LoVo (cell line): Measurements from ENCODE around the gene POLK.

Source experiments
- DNase-seq: peaks from one replicate; pipeline ENCODE4 v3.0.0-alpha.2; 2016; ENCODE audit warnings: low spot score

Gene POLK

DNA sequence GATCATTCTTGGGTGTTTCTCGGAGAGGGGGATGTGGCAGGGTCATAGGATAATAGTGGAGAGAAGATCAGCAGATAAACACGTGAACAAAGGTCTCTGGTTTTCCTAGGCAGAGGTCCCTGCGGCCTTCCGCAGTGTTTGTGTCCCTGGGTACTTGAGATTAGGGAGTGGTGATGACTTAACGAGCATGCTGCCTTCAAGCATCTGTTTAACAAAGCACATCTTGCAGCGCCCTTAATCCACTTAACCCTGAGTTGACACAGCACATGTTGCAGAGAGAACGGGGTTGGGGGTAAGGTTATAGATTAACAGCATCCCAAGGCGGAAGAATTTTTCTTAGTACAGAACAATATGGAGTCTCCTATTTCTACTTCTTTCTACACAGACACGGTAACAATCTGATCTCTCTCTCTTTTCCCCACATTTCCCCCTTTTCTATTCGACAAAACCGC is 99.2 kb downstream of the POLK start:
- DNase-seq: peak; percentile 50

DNA sequence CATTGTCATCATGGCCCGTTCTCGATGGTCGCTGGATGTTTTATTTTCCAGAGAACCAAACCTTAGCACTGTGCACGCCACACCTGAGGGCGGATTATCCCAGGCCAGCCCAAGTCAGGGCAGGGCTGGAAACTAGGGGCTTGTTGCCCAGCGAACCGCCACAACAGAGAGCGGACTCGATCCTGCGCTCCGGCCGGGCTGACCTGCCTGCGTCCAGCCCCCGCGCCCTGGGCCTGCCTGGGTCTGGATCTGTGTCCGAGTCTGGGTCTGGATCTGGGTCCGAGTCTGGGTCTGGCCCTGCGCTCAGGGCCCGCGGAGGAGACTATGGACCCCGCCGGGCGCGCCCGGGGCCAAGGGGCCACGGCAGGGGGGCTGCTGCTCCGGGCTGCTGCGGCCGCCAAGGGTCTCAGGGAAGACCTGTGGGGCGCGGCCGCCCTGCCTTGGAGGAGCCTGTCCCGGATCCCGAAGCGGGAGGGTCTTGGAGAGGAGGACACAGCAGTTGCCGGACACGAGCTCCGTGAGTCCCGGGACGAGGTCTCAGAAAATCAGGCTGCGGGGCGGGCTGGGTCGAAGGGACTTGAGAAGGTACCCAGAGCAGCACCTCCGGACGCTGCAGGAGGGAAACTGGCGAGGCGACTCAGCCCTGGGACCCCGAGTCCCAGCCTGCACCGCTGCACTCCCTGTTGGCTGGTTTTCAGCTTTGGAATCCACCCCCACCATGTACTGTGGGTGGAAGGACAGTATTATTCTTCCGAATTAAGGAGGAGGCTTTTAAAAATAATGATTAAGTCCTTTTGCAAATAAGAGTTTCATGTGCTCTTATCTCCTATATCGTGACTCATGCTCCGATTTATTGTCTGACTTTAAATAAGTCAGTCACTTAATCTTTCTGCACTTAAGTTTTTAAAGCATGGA is 99.9 kb downstream of the POLK start, which contains the start of gene ANKDD1B:
Gene ANKDD1B (plus strand): TSS at position 143 of the 915 bp plus-strand sequence. CDS start 182 bp downstream, at position 325.
- DNase-seq: peak; percentile 34

DNA sequence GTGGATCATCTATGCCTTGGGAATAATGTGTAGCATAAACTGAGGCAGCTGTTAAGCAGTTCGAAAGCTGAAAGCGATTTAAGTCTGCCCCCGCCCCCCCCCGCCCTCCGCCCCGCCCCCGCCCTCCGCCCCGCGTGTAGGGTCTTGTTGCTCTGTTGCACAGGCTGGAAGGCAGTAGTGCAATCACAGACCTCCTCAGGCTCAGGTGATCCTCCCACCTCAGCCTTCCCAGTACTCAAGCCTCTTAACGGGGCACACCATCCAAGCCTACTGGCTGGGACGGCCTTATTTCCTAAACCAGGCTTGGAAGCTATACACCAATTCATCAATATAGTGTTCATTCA is 100.5 kb downstream of the POLK start:
- DNase-seq: no peak

DNA sequence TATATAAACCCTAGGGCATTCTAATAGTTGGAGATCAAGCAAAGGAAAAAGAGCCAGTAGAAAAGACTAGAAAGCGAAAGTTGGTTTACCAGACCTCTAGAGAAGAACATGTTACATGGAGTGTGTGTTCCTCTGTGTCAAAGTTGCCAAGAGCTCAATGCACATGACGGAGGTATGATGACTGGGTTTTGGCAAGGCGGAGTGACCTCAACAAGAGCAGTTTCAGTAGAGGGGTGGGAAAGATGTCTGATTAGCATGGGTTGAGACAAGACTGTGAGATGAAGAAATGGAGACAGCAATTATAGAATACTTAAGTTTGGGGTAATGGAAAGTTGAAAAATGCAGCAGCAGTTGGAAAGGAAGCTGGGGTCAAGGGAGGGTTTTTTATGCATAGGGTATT is 101.2 kb downstream of the POLK start:
- no peak for DNase-seq

DNA sequence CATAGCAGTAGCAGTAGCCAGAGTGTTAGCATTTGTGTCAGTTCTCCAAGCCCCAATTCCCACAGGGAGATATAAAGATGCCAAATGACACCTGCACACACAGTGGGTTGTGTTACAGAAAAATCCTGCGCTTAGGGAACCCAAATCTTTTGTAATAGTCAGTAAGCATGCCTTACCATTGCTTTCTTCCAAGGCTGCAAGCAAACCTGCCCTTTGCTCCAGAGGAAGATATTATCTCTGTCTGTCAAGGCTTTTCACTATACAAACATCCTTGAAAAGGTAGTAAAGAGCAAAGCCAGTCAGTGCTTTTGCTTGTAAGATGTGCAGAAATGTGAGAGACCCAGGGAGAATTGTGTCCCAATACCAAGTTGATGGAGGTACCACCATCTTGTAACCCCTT is 102.5 kb downstream of the POLK start:
- no peak for DNase-seq

DNA sequence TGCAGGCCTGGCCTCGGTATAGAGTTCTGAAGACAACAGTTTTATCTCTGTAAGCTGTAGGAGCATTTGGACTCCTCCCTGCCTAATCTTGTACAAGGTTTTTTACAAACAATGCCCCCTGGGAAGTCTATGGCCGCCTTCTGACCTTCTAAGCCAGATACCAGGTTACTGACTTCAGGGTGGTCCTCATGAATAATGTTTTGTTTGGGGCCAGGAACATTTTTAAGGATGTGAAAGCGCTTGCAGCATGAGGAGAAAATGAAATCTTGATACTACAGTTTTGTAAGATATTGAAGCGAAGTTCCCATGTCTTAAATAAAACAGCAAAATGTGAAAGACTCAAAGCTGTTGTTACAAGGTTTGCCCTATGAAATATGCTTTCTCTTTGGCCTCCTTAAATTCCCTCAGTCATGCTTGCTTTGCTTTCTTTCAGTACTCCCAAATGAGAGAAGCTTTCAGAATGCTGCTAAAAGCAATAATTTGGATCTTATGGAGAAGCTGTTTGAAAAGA is 104.7 kb downstream of the POLK start:
- no peak for DNase-seq

DNA sequence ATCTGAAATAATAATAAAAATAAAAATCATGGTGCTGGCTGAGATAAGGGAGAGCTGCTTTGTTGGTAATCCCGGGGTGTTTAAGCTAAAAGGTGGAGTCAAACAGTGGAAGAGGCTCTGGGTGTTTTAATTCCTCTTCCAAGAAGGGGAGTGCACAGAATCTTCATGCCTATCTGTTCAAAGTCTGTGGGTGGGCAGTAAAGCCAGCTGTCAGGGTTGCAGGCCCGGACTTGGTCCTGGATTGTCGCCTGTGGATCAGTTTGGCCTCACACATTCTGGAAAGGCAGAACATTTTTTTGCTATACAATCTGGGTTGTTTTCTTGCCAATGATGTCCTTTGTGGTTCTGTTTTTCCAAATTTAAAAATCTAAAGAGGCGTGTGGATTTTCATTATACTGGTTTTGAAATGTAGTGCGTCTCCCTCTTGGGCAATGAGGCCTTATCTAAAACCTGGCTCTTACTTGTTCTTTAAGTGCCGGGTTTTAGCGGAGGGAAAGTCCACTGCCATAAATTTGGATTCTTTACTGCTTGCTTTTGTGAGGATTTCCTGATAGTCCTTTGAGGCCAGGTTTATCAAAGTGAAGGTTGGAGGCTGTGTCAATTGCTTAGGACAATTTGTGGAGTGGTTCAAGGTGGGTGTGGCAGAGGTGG is 105.4 kb downstream of the POLK start:
- no peak for DNase-seq

DNA sequence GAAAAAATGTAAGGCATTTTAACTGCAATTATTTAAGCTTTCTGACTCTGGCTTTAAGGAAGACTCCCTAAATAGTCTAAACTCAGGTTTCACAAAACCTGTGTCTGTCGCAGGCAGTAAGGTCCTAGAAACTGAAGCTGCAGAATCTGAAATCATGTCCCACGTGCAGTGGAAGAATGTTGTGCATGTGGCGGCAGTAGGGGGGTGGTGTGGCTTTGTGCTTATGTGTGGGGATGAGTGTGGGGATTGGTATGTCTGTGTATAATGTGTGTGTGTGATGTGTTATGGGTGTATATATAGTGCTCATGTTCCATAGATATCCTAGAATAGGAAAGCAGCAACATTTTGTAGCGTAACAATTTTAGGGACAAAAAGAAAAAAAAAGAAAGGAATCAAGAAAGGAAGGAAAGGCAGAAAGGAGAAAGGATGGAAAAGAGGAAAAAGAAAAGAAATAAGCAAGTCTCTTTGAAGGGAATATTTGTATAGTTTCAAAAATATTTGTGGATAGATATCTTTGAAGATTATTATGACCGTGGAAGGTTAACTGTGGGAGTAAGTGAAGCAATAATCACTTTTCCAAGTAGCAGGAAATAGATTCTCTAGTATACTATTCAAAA is 106.2 kb downstream of the POLK start:
- DNase-seq: no peak

DNA sequence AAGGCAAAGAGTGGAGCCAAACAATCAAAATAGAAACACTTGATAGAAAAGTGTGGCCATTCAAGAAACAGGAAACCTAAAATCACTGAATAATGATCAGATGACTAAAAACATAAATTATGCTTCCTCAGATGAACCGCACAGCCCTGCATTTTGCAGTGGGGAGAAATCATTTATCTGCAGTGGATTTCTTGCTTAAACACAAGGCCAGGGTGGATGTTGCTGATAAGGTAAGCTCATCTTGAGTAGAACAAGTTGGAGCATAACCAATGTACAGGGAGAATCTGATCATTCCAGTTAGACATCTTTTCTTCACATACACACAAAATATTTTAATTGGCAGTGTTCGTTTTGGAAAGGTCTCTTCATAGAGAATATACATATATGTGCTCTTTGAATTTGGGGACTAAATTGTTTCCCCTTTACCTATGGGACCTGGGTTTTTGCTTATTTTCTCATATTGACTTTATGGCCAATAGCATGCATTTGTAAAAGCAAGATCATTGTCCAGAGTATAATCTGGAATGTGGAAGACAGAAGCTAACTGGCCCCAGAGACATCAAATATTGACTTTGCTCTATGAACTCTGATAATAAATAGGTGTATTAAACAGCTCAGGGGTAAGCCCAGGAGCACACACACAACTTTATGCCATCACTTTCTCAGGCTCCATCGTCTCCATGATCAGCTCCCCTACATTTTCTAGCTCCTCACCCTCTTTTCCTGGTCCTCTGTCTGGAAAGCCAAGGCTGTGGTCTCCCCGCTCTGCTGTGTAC is 108.7 kb downstream of the POLK start:
- no peak for DNase-seq

DNA sequence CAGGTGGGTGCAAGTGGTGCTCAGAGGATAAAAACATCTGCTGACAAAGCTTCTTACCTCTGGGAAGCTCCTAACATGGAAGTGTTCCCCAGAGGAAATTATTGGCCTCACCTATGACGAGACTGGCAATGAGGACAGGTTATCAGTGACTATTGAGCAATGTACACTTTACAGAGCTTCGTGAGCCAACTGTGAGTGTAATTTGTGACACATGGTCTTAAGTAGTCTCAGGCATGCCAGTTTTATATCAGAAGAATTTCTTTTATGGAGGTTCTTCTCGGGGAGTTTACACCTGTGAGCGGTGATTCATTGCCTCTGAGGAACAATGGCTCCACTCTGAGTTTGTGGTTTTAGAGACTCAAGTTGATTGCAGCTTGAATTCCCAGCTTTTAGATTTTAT is 110.9 kb downstream of the POLK start:
- DNase-seq: peak; percentile 93

DNA sequence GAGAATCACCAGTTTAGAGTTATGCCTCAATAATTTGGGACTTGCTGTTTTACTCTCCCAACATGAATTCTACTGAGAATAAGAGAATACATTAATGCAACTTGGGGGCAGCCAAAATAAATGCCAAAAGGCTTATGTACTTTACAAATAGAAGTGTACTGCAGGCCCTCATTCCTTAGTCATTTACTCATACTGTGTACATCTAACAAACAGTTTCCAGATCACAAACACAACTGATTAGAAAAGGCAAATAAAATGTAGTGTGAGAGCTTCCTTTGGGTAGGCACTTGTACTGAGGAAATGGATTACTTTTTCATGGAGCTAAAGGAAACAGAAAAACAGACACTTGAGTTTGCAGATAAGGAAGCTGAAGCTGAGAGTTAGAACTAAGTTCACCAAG is 112.2 kb downstream of the POLK start:
- DNase-seq: peak; percentile 21

DNA sequence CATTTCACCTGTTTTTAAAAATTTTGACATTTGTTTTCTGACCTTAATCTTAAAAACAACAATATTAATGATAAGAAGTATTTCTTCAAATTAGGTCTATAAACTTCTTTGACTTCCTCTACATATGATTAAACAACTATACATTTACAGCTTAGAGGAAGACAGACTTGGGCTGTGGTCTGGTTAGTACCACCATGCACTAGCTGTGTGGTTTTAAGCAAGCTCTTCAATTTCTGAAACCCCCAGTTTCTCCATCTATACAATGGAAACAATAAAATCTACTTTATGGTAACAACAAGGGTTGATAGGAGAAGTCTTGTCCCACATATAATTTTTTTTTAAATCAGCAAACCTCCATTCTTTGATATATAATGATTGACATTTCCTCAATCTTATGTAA is 115.3 kb downstream of the POLK start:
- DNase-seq: no peak

DNA sequence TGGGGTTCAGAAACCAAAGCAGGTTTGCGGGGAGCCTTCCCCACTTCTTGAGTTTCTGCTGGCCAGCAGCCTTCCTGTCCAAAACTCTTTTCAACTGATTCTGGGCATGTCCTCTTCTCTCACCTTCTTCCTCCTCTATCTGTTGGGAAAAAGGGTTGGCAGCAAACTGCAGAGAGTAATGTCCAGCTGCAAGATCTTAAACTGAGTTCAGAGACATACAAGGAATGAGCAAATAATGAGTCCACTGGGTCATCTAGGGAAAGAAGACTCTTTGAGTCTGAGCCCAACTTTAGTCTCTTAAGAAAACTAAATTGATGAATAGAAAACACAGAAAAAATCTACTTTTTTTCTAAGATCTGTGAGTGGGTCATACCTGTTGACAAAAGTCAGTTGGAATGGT is 116.1 kb downstream of the POLK start:
- DNase-seq: no peak

DNA sequence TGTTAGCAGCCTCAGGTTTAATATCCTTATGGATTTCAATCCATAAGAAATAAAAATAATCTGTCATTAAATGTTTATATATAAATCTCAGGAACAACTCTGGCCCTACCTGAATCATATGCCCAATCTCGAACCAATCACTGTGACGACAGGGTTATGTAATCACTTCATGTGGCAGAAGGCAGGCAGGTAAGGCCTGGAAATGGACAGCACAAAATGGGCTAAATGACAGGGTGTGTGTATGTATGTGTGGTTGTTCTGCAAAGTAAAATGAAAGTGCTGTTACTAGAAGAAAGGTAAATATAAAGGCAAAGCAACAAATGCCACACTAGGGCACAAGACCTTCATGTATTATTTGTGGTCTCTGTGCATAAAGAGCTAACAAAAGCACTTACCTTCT is 119.2 kb downstream of the POLK start:
- DNase-seq: no peak

DNA sequence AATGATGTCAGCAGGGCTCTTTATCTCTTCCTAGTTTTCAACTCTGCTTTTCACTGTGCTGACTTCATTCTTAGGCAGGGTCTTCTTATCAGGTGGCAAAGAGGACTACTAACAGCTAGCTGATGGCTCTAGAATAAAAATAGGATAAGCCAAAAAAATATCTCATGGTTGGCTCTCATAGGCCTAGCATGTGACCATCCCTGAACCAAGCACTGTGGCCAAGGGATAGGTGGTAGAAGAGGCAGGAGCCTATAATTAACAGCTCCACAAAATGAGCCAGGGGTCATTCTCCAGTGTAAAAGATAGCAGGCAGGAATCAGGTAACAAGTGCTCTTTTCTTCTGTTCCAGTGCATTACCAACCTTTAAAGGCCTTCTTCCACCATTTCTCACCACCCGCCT is 120.6 kb downstream of the POLK start:
- no peak for DNase-seq

DNA sequence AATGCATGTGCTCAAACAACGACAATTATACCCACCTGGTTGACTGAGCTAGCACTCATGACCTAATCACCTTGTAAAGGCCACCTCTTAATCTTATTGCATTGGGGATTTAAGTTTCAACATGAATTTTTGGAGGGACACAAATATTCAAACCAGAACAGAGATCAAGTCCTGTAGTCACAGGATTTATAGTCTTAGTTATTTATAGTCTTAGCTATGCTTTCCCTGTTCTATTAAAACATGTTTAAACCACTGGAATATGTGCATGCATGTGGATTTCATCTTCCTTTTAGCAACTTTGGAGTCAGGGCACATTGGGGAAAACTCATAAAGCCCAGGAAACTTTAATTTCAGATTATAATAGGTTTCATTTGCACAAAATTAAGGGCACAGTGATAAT is 126.3 kb downstream of the POLK start:
- no peak for DNase-seq

DNA sequence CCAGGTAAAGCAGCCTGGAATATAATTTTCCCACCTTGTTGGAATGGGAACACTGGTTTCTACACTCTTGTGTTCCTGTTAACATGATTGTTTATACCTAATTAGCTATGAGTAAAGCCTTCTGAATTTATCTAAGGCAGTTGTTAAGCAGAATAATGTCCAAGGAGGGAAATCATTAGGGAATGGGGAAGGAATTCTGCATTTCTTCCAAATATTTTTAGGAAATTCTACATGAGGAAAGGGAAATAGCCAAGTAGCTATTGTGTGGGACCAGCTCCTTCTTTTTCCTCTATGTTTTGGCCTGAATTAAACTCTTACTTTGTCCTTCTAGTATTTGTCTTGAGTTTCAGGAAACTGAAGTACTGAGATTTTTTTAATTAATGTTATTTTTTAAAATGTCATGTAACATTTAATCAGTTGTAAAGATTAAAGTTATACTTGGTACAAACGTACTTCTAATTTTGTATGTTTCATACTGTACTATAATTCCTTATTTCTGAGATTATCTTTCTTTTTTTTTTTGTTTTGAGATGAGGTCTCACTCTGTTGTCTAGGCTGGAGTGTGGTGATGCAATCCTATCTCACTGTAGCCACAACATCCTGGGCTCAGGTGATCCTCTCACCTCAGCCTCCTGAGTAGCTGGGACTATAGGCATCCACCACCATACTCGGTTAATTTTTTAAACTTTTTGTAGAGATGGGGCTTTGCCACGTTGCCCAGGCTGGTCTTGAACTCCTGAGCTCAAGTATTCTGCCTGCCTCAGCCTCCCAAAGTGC is 128.0 kb downstream of the POLK start:
- DNase-seq: no peak

DNA sequence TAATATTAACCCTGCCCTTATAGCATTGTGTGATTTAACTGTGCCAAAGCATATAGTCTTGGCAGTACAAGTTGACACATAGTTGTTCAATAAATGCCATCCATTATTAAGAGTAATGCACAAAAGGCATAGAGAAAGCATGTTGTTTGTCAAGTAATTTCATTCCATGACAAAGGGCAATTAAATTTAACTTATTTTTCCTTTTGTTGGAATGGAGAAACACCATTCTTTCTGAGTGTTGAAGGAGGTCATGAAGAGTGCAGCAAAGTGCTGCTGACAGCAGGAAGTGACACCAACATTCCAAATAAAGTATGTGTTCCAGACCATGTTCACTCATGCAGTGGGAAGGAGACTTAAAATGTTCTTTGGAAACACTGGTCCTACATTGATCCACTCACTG is 128.7 kb downstream of the POLK start:
- no peak for DNase-seq

DNA sequence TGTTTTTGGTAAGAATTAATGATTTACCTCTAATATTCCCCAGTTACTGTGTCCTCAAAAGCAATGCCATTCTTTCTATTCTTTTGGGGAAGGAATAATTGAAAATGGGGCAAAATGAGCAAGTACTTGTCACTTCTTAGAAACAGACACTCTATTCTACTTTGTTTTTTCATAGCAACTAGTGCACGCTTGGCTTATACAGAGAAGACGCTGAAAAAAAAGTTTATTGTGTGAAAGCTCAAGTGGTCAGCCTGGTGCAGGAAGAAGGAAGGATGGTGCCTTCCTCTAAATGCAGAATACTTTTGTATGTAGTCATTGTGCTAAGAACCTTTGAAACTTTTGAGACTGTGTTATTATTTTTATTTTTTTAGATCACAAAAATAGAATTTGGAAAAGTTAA is 129.1 kb downstream of the POLK start:
- no peak for DNase-seq

DNA sequence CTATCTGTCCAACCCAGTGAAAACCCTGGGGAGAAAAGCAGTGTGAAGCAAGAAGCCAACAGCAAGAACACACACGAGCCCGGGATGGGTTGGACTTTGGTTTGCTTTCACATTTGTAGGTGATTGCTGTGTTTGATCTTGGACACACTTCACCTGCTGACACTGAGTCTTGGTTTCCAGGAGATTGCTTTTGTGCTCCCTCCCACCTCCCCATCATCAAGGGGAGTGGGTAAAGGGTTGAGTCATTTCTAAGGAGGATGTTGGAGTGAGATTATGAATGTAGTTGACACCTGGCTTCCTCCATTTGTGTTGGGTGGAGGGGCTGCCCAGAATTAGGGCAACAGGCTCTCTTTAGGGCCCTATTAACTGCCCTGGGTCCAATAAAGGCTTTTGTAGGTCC is 137.0 kb downstream of the POLK start:
- DNase-seq: peak; percentile 23
